HepG2 (cell line): ENCODE data around the gene OR2V2. TPM values are rescaled to one million over a fixed set of nuclear protein-coding genes. Genes with fewer than 3 reads are reported as not detected.

Source experiments
- ATAC-seq: fragments of 200-7000 bp; cut with Tn5 transposase; 3 replicates; pipeline ENCODE4 v1.9.1; 2020; ENCODE audit warnings: mild to moderate bottlenecking, moderate library complexity
- BruUV-seq: library from RNA; stranded (reverse); fragments of 400-500 nt; replicated peaks from 2 replicates; lab custom pipeline; 2021; lab: Mats Ljungman, UMichigan
- CTCF ChIA-PET: fragments of 300-600 bp; formaldehyde crosslinking; extraction: SDS; loops from one replicate; lab custom pipeline; 2021; ENCODE audit warnings: low total read pairs, inconsistent platforms, low intra/inter-chr PET ratio; lab: Yijun Ruan, JAX
- POLR2A ChIA-PET: fragments of 350-600 bp; sonication (Branson Sonifier 250); formaldehyde crosslinking; loops from one replicate; lab custom pipeline; 2020; ENCODE audit warnings: antibody characterized with exemption, inconsistent platforms; lab: Yijun Ruan, JAX
- DNase-seq: peaks from one replicate; pipeline ENCODE4 v3.0.0-alpha.2; 2015; ENCODE audit warnings: low spot score
- FAIRE-seq: peaks from 3 replicates; lab custom pipeline; 2011; peaks lifted over from hg19 to GRCh38; lab: Jason Lieb, UNC
- H2AFZ ChIP-seq: one replicate; pipeline ENCODE4 v1.6.1; 2011; ENCODE audit warnings: low read length, inconsistent platforms
- H3K27ac ChIP-seq: fragments of 300-600 bp; 3 replicates; pipeline ENCODE4 v1.8.0; 2011; ENCODE audit warnings: mixed run types, mild to moderate bottlenecking, mixed read lengths, low read length, inconsistent platforms; ENCODE audit not compliant: insufficient read depth; ENCODE audit errors: extremely low read length
- H3K27me3 ChIP-seq, 2 experiments: fragments of 200-600 bp in 1 of 2; 2 replicates in 1 of 2; 3 replicates in 1 of 2; pipeline versions ENCODE4 v1.6.0 to v1.8.0; 2011; ENCODE audit warnings: low read length in 2 of 2, mild to moderate bottlenecking in 2 of 2, moderate library complexity in 2 of 2, inconsistent platforms in 1 of 2; ENCODE audit not compliant: insufficient read depth in 2 of 2, control insufficient read depth in 1 of 2
- H3K36me3 ChIP-seq, 2 experiments: fragments of 200-600 bp in 1 of 2; replicated peaks in 1 of 2; 2 replicates in 1 of 2; 3 replicates in 1 of 2; pipeline versions ENCODE4 v1.5.1 to v1.8.0; 2011; ENCODE audit warnings: low read length in 2 of 2, inconsistent platforms in 1 of 2; ENCODE audit not compliant: insufficient read depth in 2 of 2, control insufficient read depth in 1 of 2
- H3K4me1 ChIP-seq: 2 replicates; pipeline ENCODE4 v1.5.1; 2012; ENCODE audit warnings: low read length, inconsistent platforms; ENCODE audit not compliant: insufficient read depth
- H3K4me2 ChIP-seq: 2 replicates; pipeline ENCODE4 v1.6.0; 2011; ENCODE audit warnings: low read depth, low read length, inconsistent platforms
- H3K4me3 ChIP-seq, 3 experiments: fragments of 200-600 bp in 1 of 3; sonication (generic), shearing (Covaris generic) in 1 of 3; replicated peaks in 1 of 3; 2 replicates each; pipeline ENCODE4 v1.5.1; 2011 to 2016; ENCODE audit warnings: low read length in 3 of 3, inconsistent platforms in 2 of 3, low read depth in 2 of 3, mild to moderate bottlenecking in 2 of 3, control low read depth in 1 of 3, mixed read lengths in 1 of 3; ENCODE audit not compliant: insufficient read depth in 1 of 3
- H3K79me2 ChIP-seq: one replicate; pipeline ENCODE4 v1.6.1; 2011; ENCODE audit warnings: low read length, inconsistent platforms; ENCODE audit not compliant: insufficient read depth
- H3K9ac ChIP-seq: 2 replicates; pipeline ENCODE4 v1.6.0; 2011; ENCODE audit warnings: mild to moderate bottlenecking, low read depth, low read length, inconsistent platforms; ENCODE audit not compliant: insufficient read depth
- H3K9me3 ChIP-seq: 2 replicates; pipeline ENCODE4 v1.5.1; 2012; ENCODE audit warnings: mild to moderate bottlenecking, low read length
- H4K20me1 ChIP-seq: 2 replicates; pipeline ENCODE4 v1.6.0; 2011; ENCODE audit warnings: inconsistent platforms, mild to moderate bottlenecking, low read length, moderate library complexity; ENCODE audit not compliant: insufficient read depth
- CEBPB ChIP-seq: IDR thresholded peaks from 2 replicates; pipeline ENCODE4 v1.6.1; 2011; ENCODE audit warnings: low read depth, low read length, improper control_type of control experiment, borderline replicate concordance
- HES4 ChIP-seq: sonication (generic); formaldehyde crosslinking; IDR thresholded peaks from 2 replicates; pipeline ENCODE4 v1.9.0; 2021; ENCODE audit warnings: mild to moderate bottlenecking, missing genetic modification reagents, borderline replicate concordance
- NCOA2 ChIP-seq: sonication (generic); formaldehyde crosslinking; IDR thresholded peaks from 2 replicates; pipeline ENCODE4 v1.8.0; 2022; ENCODE audit warnings: inconsistent platforms
- NFIC ChIP-seq: IDR thresholded peaks from 2 replicates; pipeline ENCODE4 v1.6.1; 2012; ENCODE audit warnings: mild to moderate bottlenecking, low read length, inconsistent platforms
- NONO ChIP-seq, 2 experiments: fragments of 450-650 bp in 1 of 2; sonication (generic) in 1 of 2; formaldehyde crosslinking in 1 of 2; IDR thresholded peaks in 1 of 2; conservative IDR thresholded peaks in 1 of 2; 2 replicates each; pipeline versions ENCODE4 v1.6.1 to v1.8.0; 2017 to 2022; ENCODE audit warnings: mild to moderate bottlenecking in 1 of 2, missing genetic modification reagents in 1 of 2, moderate library complexity in 1 of 2
- NR2F6 ChIP-seq, 2 experiments: IDR thresholded peaks; 2 replicates each; pipeline ENCODE4 v1.6.1; 2016; ENCODE audit warnings: antibody characterized with exemption in 1 of 2, mild to moderate bottlenecking in 1 of 2
- POGZ ChIP-seq: sonication (generic); formaldehyde crosslinking; IDR thresholded peaks from 2 replicates; pipeline ENCODE4 v1.4.0; 2020; ENCODE audit warnings: mild to moderate bottlenecking, missing genetic modification reagents
- SOX5 ChIP-seq: IDR thresholded peaks from 2 replicates; pipeline ENCODE4 v1.6.1; 2016; ENCODE audit warnings: borderline replicate concordance
- SP5 ChIP-seq: IDR thresholded peaks from 2 replicates; pipeline ENCODE4 v1.6.1; 2016; ENCODE audit warnings: low read depth, borderline replicate concordance
- ZNF124 ChIP-seq: sonication (generic); formaldehyde crosslinking; IDR thresholded peaks from 2 replicates; pipeline ENCODE4 v1.4.0; 2020; ENCODE audit warnings: missing genetic modification reagents
- WGBS: methylation state at CpG from one replicate; pipeline ENCODE4 v1.1.6; 2017; ENCODE audit warnings: low lambda C conversion rate; 5-methylcytosine and 5-hydroxymethylcytosine counted together
- in situ Hi-C: cut with HindIII; loops from 2 replicates; pipeline ENCODE4 v1.10.0; 2017; ENCODE audit warnings: low pct_unique_long_range_greater_than_20kb; ENCODE audit not compliant: extremely low pct_ligation_motif_present
- intact Hi-C: fragments of 100-400 bp; cut with micrococcal nuclease; formaldehyde crosslinking; loops from one replicate; pipeline ENCODE4 v1.10.0; 2022; ENCODE audit not compliant: unreplicated experiment
- polyA plus RNA-seq, 8 experiments: library from polyadenylated mRNA; depleted of rRNA in 3 of 8; stranded (reverse) in 7 of 8; unstranded in 1 of 8; fragments of >200 nt; fragmentation: Illumina TruSeq in 4 of 8; extraction: Trizol in 4 of 8; gene quantifications; 2 replicates each; pipeline versions ENCODE4 v1.2.1 to v1.2.3, GENCODE V29; 2011 to 2016; ENCODE audit warnings: low read depth in 4 of 8, missing spikeins in 1 of 8, mixed read lengths in 1 of 8; ENCODE audit not compliant: insufficient read depth in 1 of 8
- total RNA-seq, 5 experiments: library from RNA; depleted of rRNA; stranded (reverse); fragments of >200 nt; fragmentation: Illumina TruSeq; extraction: Trizol; gene quantifications; 2 replicates each; pipeline ENCODE4 v1.2.3, GENCODE V29; 2016; ENCODE audit warnings: low read depth in 1 of 5
- TF ChIP-seq, protein P1 (sequence below): sonication (generic); formaldehyde crosslinking; IDR thresholded peaks from 2 replicates; pipeline ENCODE4 v1.8.1; 2023; ENCODE audit warnings: missing genetic modification reagents, inconsistent platforms, borderline replicate concordance

OR2V2 gene
- total and polyA plus RNA-seq, 2 of the 13 experiments (the other 11 are each of a cell fraction or from before 2014, with no cell fraction given) = not detected

DNA sequence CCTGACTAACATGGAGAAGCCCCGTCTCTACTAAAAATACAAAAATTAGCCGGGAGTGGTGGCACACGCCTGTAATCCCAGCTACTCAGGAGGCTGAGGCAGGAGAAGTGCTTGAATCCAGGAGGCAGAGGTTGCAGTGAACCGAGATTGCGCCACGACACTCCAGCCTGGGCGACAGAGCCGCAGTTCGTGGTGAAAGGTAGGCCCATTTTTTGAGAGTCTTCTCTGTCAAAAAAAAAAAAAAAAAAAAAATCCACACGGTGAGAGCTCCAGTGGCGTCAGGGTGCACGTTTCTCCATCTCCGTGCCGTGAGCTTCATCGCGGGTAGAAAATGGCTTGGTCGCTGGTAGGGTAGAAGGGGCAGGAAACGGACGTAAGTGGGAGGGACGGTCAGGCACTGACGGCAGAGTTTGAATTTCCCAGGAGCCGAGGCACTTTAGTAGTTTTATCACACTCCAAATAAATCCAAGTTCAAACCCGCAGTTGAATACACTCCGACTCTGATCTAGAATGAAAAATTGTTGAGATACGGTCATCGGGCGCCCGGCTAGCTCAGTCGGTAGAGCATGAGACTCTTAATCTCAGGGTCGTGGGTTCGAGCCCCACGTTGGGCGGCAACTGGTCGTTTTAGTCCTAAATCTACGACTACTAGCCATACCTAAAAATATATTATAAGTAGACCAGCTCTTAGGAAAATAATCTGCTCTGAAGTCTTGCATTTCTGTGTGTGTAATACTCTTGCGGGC lies 60.0 kb downstream of the OR2V2 start (continued):
- TF ChIP-seq HES4 (CRISPR knock-in tag) (no peak), CEBPB (no peak)

DNA sequence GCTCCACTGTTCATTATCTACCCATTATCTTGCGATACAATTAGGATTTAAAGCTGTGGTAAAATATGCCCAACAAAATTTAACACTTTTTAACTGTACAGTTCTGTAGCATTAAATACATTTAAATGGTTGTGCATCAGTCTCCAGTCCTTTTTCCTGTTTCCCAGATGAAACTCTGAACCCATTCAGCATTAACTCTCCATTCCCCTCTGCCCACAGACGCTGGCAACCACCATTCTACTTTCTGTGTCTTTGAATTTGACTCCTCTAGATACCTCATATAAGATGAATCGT lies 60.5 kb downstream of the OR2V2 start:
- H3K4me1 ChIP-seq = peaks cover 24% of the 10 kb centered on the region
- intact Hi-C loops = loop anchor here (1.0 kb wide), 1 partner anchor 21 kb away; no protein-coding TSS in a partner anchor
- no peaks in the 10 kb centered on the region for H3K36me3 ChIP-seq
- H3K4me3 ChIP-seq = no peak overlapping the region; a peak in 1 of 6 replicates
- no peak overlapping the region for H3K27ac ChIP-seq
- H4K20me1 ChIP-seq = no peaks in the 10 kb centered on the region
- H3K9me3 ChIP-seq = no peaks in the 10 kb centered on the region
- ChIA-PET POLR2A (interaction anchor here (1.2 to 7.4 kb wide), 9 partner anchors 9 to 1584 kb away, joined by 3 to 104 read pairs (median 18); partner anchors contain the start of genes HNRNPH1, RACK1 and TRIM41), CTCF (no interaction called here)
- DNase-seq = no peak
- in situ Hi-C loops = no loop called here
- BruUV-seq = no TSS peak
- no peak for FAIRE-seq
- no peak for TF ChIP-seq SP5 (CRISPR knock-in tag)
- TF ChIP-seq ZNF124 (CRISPR knock-in tag) = 0 out of 2 replicates have a peak, but pooled peaks have one; percentile 8
- TF ChIP-seq SOX5 (CRISPR knock-in tag) = 0 out of 2 replicates have a peak, but pooled peaks have one; percentile 1
- no peak for TF ChIP-seq NONO (IDR thresholded peaks at IDR 0.05)
- 0 out of 2 replicates have a peak, but pooled peaks have one; percentile 8 for TF ChIP-seq NONO (CRISPR knock-in tag; conservative IDR thresholded peaks at IDR 0.05)
- TF ChIP-seq, protein P1, sequence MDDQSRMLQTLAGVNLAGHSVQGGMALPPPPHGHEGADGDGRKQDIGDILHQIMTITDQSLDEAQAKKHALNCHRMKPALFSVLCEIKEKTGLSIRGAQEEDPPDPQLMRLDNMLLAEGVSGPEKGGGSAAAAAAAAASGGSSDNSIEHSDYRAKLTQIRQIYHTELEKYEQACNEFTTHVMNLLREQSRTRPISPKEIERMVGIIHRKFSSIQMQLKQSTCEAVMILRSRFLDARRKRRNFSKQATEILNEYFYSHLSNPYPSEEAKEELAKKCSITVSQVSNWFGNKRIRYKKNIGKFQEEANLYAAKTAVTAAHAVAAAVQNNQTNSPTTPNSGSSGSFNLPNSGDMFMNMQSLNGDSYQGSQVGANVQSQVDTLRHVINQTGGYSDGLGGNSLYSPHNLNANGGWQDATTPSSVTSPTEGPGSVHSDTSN = no peak
- 0 out of 2 replicates have a peak, but pooled peaks have one; percentile 1 for TF ChIP-seq NCOA2 (CRISPR knock-in tag)
- peak; percentile 3; the same call in 1 of the 2 replicates for TF ChIP-seq NR2F6 (IDR thresholded peaks at IDR 0.05)
- no peak for TF ChIP-seq NR2F6 (CRISPR knock-in tag; IDR thresholded peaks at IDR 0.05)
- 0 out of 2 replicates have a peak, but pooled peaks have one; percentile 5 for TF ChIP-seq NFIC
- no peak for TF ChIP-seq POGZ (CRISPR knock-in tag)
- peak overlapping the region; percentile 80 for H3K4me2 ChIP-seq
- H2AFZ ChIP-seq = no peak overlapping the region
- peaks cover 2 to 34% of the 10 kb centered on the region in 2 experiments; a peak in 4 of 5 replicates for H3K27me3 ChIP-seq
- ATAC-seq = no peak
- WGBS = 19% methylated on average over 3 of the region's 3 CpGs
- H3K9ac ChIP-seq = no peak overlapping the region
- no peaks in the 10 kb centered on the region for H3K79me2 ChIP-seq

Other genes with a start within 250 kb of the OR2V2 start
- not detected in 2 replicates for gene BTNL8, start 248.4 kb upstream of the OR2V2 start, total RNA-seq (2016; rRNA removed; fragmentation: Illumina TruSeq; extraction: Trizol)
- not detected in 2 replicates for gene BTNL8, start 248.4 kb upstream of the OR2V2 start, polyA plus RNA-seq (2011; rRNA removed)
- not detected in 2 replicates for gene BTNL3, start 158.7 kb upstream of the OR2V2 start, total RNA-seq (2016; rRNA removed; fragmentation: Illumina TruSeq; extraction: Trizol)
- not detected in 2 replicates for gene BTNL3, start 158.7 kb upstream of the OR2V2 start, polyA plus RNA-seq (2011; rRNA removed)
- gene BTNL9, start 107.3 kb upstream of the OR2V2 start, total RNA-seq (2016; rRNA removed; fragmentation: Illumina TruSeq; extraction: Trizol) = 0.13 TPM in 1 of 2 replicates, not detected in the other
- not detected in 2 replicates for gene BTNL9, start 107.3 kb upstream of the OR2V2 start, polyA plus RNA-seq (2011; rRNA removed)
- gene OR2V1, start 16.4 kb upstream of the OR2V2 start, total RNA-seq (2016; rRNA removed; fragmentation: Illumina TruSeq; extraction: Trizol) = not detected in 2 replicates
- gene OR2V1, start 16.4 kb upstream of the OR2V2 start, polyA plus RNA-seq (2011; rRNA removed) = not detected in 2 replicates
- gene TRIM7, start 57.6 kb downstream of the OR2V2 start, total RNA-seq (2016; rRNA removed; fragmentation: Illumina TruSeq; extraction: Trizol) = not detected in 2 replicates
- gene TRIM7, start 57.6 kb downstream of the OR2V2 start, polyA plus RNA-seq (2011; rRNA removed) = 0.10 and 0.13 TPM in 2 replicates
- 10.9 and 16.7 TPM in 2 replicates for gene TRIM41, start 75.7 kb downstream of the OR2V2 start, total RNA-seq (2016; rRNA removed; fragmentation: Illumina TruSeq; extraction: Trizol)
- 10.2 and 10.9 TPM in 2 replicates for gene TRIM41, start 75.7 kb downstream of the OR2V2 start, polyA plus RNA-seq (2011; rRNA removed)
- 2,514 and 3,226 TPM in 2 replicates for gene RACK1, start 96.3 kb downstream of the OR2V2 start, total RNA-seq (2016; rRNA removed; fragmentation: Illumina TruSeq; extraction: Trizol)
- gene RACK1, start 96.3 kb downstream of the OR2V2 start, polyA plus RNA-seq (2011; rRNA removed) = 6,141 and 6,693 TPM in 2 replicates
- gene TRIM52, start 113.6 kb downstream of the OR2V2 start, total RNA-seq (2016; rRNA removed; fragmentation: Illumina TruSeq; extraction: Trizol) = 5.7 and 7.2 TPM in 2 replicates
- gene TRIM52, start 113.6 kb downstream of the OR2V2 start, polyA plus RNA-seq (2011; rRNA removed) = 11.6 and 11.7 TPM in 2 replicates
- 0.42 TPM in 1 of 2 replicates, not detected in the other for gene OR4F3, start 219.7 kb downstream of the OR2V2 start, total RNA-seq (2016; rRNA removed; fragmentation: Illumina TruSeq; extraction: Trizol)
- gene OR4F3, start 219.7 kb downstream of the OR2V2 start, polyA plus RNA-seq (2011; rRNA removed) = 0.50 and 0.59 TPM in 2 replicates